Panc1 (cell line): ENCODE results near the gene ZNF367. TPM values are rescaled to one million over a fixed set of nuclear protein-coding genes. Genes with fewer than 3 reads are reported as not detected.
"Not testable (repeated sequence)": the region's sequence is repeated elsewhere in the genome, so short reads cannot be mapped to it uniquely, and the experiment has no call there.

Source experiments
- ATAC-seq: fragments of 200-7000 bp; cut with Tn5 transposase; 2 replicates; pipeline ENCODE4 v1.9.1; 2020; ENCODE audit warnings: mild to moderate bottlenecking, moderate library complexity
- BruUV-seq: library from RNA; stranded (reverse); fragments of 400-500 nt; replicated peaks from 2 replicates; lab custom pipeline; 2021; lab: Mats Ljungman, UMichigan
- CTCF ChIA-PET: fragments of 300-600 bp; sonication (Branson Sonifier 250); formaldehyde crosslinking; loops from one replicate; lab custom pipeline; 2022; ENCODE audit warnings: antibody characterized with exemption; lab: Charles Lee
- POLR2A ChIA-PET: fragments of 300-600 bp; sonication (Branson Sonifier 250); formaldehyde crosslinking; loops from one replicate; lab custom pipeline; 2022; ENCODE audit warnings: antibody characterized with exemption; lab: Charles Lee
- DNase-seq: peaks from one replicate; pipeline ENCODE4 v3.0.0-alpha.2; 2010; ENCODE audit warnings: low read depth, low spot score
- H3K27ac ChIP-seq: 2 replicates; pipeline ENCODE4 v1.5.1; 2011; ENCODE audit warnings: mild to moderate bottlenecking, low read length, inconsistent platforms
- H3K27me3 ChIP-seq: fragments of 200-500 bp; sonication (Bioruptor generic); 2 replicates; pipeline ENCODE4 v1.6.0; 2014; ENCODE audit warnings: low read length, inconsistent platforms; ENCODE audit not compliant: control insufficient read depth, insufficient read depth
- H3K36me3 ChIP-seq: fragments of 200-500 bp; sonication (Bioruptor generic); 2 replicates; pipeline ENCODE4 v1.5.1; 2014; ENCODE audit warnings: inconsistent platforms, mild to moderate bottlenecking, low read length, moderate library complexity; ENCODE audit not compliant: control insufficient read depth, insufficient read depth
- H3K4me1 ChIP-seq: 2 replicates; pipeline ENCODE4 v1.5.1; 2011; ENCODE audit warnings: inconsistent platforms, mild to moderate bottlenecking, low read length, moderate library complexity; ENCODE audit not compliant: control insufficient read depth, insufficient read depth
- H3K4me3 ChIP-seq, 2 experiments: 2 replicates each; pipeline ENCODE4 v1.5.1; 2011 to 2012; ENCODE audit warnings: low read depth in 2 of 2, low read length in 2 of 2, mild to moderate bottlenecking in 2 of 2, inconsistent platforms in 1 of 2, moderate library complexity in 1 of 2
- H3K9me3 ChIP-seq: fragments of 200-500 bp; sonication (Bioruptor generic); 2 replicates; pipeline ENCODE4 v1.5.1; 2014; ENCODE audit warnings: low read depth, mild to moderate bottlenecking, inconsistent platforms, low read length, moderate library complexity; ENCODE audit not compliant: control insufficient read depth, insufficient read depth
- CTCF ChIP-seq: fragments of 450-650 bp; IDR thresholded peaks from 2 replicates; pipeline ENCODE4 v1.5.1; 2017; ENCODE audit warnings: mild to moderate bottlenecking
- POLR2AphosphoS5 ChIP-seq: IDR thresholded peaks from 2 replicates; pipeline ENCODE4 v1.6.1; 2012; ENCODE audit warnings: mild to moderate bottlenecking, low read depth, low read length, moderate library complexity
- REST ChIP-seq, 2 experiments: IDR thresholded peaks; 2 replicates each; pipeline ENCODE4 v1.6.1; 2011 to 2012; ENCODE audit warnings: low read depth in 2 of 2, control low read depth in 1 of 2, low read length in 1 of 2, mild to moderate bottlenecking in 1 of 2, moderate library complexity in 1 of 2; ENCODE audit not compliant: insufficient read depth in 1 of 2
- SIN3A ChIP-seq: IDR thresholded peaks from 2 replicates; pipeline ENCODE4 v1.6.1; 2012; ENCODE audit warnings: low read depth, mild to moderate bottlenecking, low read length, moderate library complexity, borderline replicate concordance; ENCODE audit not compliant: insufficient read depth
- TCF7L2 ChIP-seq: IDR thresholded peaks from 2 replicates; pipeline ENCODE4 v1.6.1; 2011; ENCODE audit warnings: mild to moderate bottlenecking, low read depth, low read length, inconsistent platforms
- in situ Hi-C: cut with HindIII; loops from 2 replicates; pipeline ENCODE4 v1.10.0; 2016; ENCODE audit warnings: low sequenced_read_pairs, low pct_unique_long_range_greater_than_20kb
- intact Hi-C: fragments of 100-400 bp; cut with micrococcal nuclease; formaldehyde crosslinking; loops from one replicate; pipeline ENCODE4 v1.10.0; 2022; ENCODE audit not compliant: unreplicated experiment
- total RNA-seq: library from RNA; stranded (reverse); gene quantifications from one replicate; pipeline ENCODE4 v1.2.1, GENCODE V29; 2021; ENCODE audit not compliant: unreplicated experiment

ZNF367 gene
- total RNA-seq, 1 experiment from 2014 or later, result 12.4 TPM

GRCh38 chr9:96378187-96378586, 40.0 kb downstream of the ZNF367 start:
- Histone ChIP-seq H3K9me3 (no peaks in the 10 kb centered on the region), H3K4me3 (no peak overlapping the region), H3K36me3 (no peaks in the 10 kb centered on the region; the same call in 1 of the 2 replicates), H3K27me3 (no peaks in the 10 kb centered on the region), H3K4me1 (peaks cover 14% of the 10 kb centered on the region), H3K27ac (no peak overlapping the region)
- intact Hi-C loops, result no loop called here
- no TSS peak for BruUV-seq
- POLR2A ChIA-PET, result no interaction called here
- in situ Hi-C loops, result no loop called here
- CTCF ChIA-PET, result no interaction called here
- DNase-seq (no peak), ATAC-seq (no peak)
- TF ChIP-seq SIN3A, result no peak
- TF ChIP-seq TCF7L2, result no peak
- no peak for TF ChIP-seq REST (IDR thresholded peaks at IDR 0.05; ENCODE audit: insufficient read depth in 1 of 2, low read depth in 2 of 2, low read length in 1 of 2)
- TF ChIP-seq POLR2AphosphoS5, result no peak
- TF ChIP-seq CTCF, result no peak

- CTCF ChIA-PET, result no interaction called here
- TF ChIP-seq CTCF (no peak), POLR2AphosphoS5 (no peak), REST (IDR thresholded peaks at IDR 0.05; ENCODE audit: insufficient read depth in 1 of 2, low read depth in 2 of 2, low read length in 1 of 2) (no peak), TCF7L2 (no peak), SIN3A (no peak)
- POLR2A ChIA-PET, result no interaction called here
- BruUV-seq, result no TSS peak
- Histone ChIP-seq H3K36me3 (no peaks in the 10 kb centered on the region; the same call in 1 of the 2 replicates), H3K27me3 (no peaks in the 10 kb centered on the region), H3K4me3 (no peak overlapping the region), H3K27ac (0 out of 2 replicates have a peak overlapping the region, but pooled peaks have one; percentile 44), H3K4me1 (peaks cover 11% of the 10 kb centered on the region), H3K9me3 (no peaks in the 10 kb centered on the region)
- ATAC-seq, result 0 out of 2 replicates have a peak, but pooled peaks have one; percentile 42
- intact Hi-C loops (no loop called here), in situ Hi-C loops (no loop called here)
- DNase-seq, result no peak
Measured at GRCh38 chr9:96376891-96377874, 41.0 kb downstream of the ZNF367 start.

- H3K36me3 ChIP-seq, in situ Hi-C loops, CTCF ChIA-PET, ATAC-seq, H3K27ac ChIP-seq, intact Hi-C loops, POLR2A ChIA-PET, H3K4me1 ChIP-seq, H3K9me3 ChIP-seq, H3K4me3 ChIP-seq, DNase-seq, H3K27me3 ChIP-seq, BruUV-seq: not testable (repeated sequence)
Measured at GRCh38 chr9:96375507-96375906, 42.7 kb downstream of the ZNF367 start.
